ENCODE data around the gene ZFAND2A. TPM values are rescaled to one million over a fixed set of nuclear protein-coding genes. Genes with fewer than 3 reads are reported as not detected.
"Not testable (repeated sequence)": the region's sequence is repeated elsewhere in the genome, so short reads cannot be mapped to it uniquely, and the experiment has no call there.

ZFAND2A gene
- polyA plus RNA-seq, 3 donors from 2014 or later: 68.0 to 134 (median 114) TPM

DNA sequence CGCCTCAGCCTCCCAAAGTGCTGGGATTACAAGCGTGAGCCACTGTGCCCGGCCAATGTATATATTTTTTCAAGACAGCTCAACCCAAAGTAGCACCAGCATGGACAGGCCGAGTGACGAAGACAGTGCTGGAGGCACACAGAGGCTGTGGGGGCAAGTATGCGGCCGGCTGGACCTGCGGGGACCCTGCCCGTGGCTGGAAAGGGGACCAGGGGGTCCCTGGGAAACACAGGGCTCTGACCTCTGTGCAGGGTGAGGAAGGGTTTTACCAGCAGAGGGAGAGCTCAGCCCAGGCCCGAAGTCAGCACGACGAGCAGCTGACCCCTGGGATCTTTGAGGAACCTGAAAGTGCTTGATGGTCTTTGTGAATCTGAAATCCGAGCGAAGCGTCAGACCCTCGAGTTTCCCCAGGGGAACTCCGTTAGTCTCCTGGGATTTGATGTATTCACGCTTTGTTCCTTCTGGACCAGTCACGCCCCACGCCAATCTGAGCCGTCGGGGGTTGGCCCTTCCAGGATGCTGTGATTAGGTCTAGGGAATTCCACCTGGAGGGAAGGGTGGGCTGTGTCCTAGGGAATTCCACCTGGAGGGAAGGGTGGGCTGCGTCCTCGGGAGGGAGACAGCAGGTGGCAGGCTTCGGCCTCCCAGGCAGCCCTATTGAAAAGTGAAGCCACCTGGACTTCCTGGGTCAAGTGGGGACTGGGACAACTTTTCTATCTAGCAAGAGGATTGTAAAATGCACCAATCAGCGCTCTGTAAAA, 10.9 kb upstream of the ZFAND2A start:
- H3K36me3 Mint-ChIP-seq: no peaks in the 10 kb centered on the region
- peaks cover 11% of the 10 kb centered on the region in 2 donors for H3K4me1 Mint-ChIP-seq
- H3K9me3 Mint-ChIP-seq: peaks cover 0 to 1% (median 0%) of the 10 kb centered on the region in 6 donors
- peak overlapping the region in 1 of 5 donors; percentile 8 for H3K4me3 Mint-ChIP-seq
- no peak overlapping the region for H3K27ac Mint-ChIP-seq
- peaks cover 0 to 4% (median 3%) of the 10 kb centered on the region in 3 donors for H3K27me3 Mint-ChIP-seq (ENCODE audit: low read depth in 3 of 3)
- no peak for DNase-seq

DNA sequence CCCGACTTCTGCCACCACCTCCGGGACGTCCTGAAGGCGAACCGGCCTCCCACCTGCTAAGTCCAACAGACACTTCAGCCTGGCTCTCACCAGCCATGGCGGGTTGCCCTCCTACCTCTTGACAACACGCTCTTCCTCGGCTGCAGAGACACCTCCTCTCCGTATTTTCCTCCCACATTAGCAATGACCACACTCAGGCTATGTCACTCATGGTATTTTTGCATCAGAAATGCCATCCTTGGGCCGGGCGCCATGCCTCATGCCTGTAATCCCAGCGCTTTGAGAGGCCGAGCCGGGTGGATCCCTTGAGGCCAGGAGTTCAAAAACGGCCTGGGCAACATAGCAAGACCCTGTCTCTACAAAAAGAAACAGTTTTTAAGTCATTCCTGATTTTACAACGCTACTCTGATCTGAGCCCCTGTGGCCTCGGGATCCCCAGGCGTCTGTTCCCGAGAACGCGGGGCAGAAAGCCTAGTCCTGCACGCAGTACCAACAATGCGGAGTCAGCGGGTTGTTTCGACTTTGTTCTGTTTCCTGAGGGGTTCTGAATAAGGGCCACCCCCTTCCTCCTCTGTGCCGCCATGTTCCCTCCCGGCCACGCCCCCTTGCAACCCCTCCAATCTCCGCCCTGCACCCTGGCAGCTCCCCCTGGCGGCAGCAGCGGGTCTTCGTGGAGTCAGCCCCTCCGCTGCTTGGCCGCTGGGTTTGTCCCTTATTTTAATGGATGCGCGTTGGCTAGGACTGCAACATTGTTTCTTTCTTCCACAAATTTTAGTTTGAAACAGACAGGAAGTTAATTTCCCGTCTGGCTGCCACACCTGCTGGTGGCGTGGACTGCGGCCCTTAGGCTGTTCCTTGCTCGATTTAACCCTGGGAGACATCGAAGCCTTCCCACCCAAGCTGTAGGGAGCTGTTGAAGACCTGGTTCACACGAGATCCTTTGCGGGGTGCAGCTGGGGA, 9.7 kb upstream of the ZFAND2A start:
- peak overlapping the region; percentile 82 to 95 (median 89) for H3K4me3 Mint-ChIP-seq
- H3K27me3 Mint-ChIP-seq (ENCODE audit: low read depth in 3 of 3): peaks cover 0 to 4% (median 3%) of the 10 kb centered on the region in 3 donors
- peaks cover 10 to 11% of the 10 kb centered on the region in 2 donors for H3K4me1 Mint-ChIP-seq
- peak; percentile 83 to 93 (median 86) for DNase-seq
- H3K27ac Mint-ChIP-seq: peak overlapping the region; percentile 84 to 96 (median 88)
- peaks cover 0 to 1% (median 0%) of the 10 kb centered on the region in 6 donors for H3K9me3 Mint-ChIP-seq
- H3K36me3 Mint-ChIP-seq: peaks cover 0 to 7% (median 0%) of the 10 kb centered on the region in 3 donors

DNA sequence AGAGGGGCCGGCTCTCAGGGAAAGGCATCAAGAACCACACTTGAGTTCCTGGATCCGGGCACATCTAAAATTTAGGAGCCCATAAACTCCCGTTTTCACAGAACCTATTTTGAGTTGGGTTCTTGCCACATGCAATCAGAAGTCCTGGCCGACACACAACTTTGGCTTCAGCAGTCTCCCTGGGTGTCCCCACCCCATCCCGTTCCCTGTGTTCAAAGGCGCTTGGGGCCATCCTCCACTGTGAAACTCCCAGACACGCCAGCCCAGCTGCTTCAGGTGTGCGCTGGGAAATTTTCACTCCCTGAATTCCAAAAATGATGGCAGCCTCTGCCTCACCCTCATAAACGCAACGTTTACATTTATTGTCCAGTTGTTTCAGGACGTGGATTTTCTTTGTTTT, 8.4 kb upstream of the ZFAND2A start:
- peaks cover 0 to 1% (median 0%) of the 10 kb centered on the region in 6 donors for H3K9me3 Mint-ChIP-seq
- peaks cover 0 to 15% (median 0%) of the 10 kb centered on the region in 3 donors for H3K36me3 Mint-ChIP-seq
- H3K4me3 Mint-ChIP-seq: no peak overlapping the region
- DNase-seq: no peak
- no peak overlapping the region for H3K27ac Mint-ChIP-seq
- peaks cover 0 to 4% (median 3%) of the 10 kb centered on the region in 3 donors for H3K27me3 Mint-ChIP-seq (ENCODE audit: low read depth in 3 of 3)
- peaks cover 10 to 11% of the 10 kb centered on the region in 2 donors for H3K4me1 Mint-ChIP-seq

DNA sequence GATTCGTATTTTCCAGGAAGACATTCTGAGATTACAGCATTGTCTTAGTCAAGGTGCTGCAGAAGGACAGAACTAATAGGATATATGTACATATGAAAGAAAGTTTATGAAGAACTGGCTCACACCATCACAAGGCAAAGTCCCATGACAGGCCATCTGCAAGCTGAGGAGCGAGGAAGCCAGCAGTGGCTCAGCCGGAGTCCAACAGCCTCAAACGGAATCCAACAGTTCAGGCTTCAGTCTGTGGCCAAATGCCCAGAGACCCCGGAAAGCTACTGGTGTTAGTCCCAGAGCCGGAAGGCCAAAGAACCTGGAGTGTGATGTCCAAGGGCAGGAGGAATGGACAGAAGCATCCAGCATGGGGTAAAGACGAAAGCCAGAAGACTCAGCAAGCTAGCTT, 4.4 kb upstream of the ZFAND2A start:
- peaks cover 2 to 10% (median 5%) of the 10 kb centered on the region in 3 donors for H3K27me3 Mint-ChIP-seq (ENCODE audit: low read depth in 3 of 3)
- H3K4me3 Mint-ChIP-seq: no peak overlapping the region
- peaks cover 11 to 15% of the 10 kb centered on the region in 2 donors for H3K4me1 Mint-ChIP-seq
- H3K27ac Mint-ChIP-seq: no peak overlapping the region
- H3K9me3 Mint-ChIP-seq: no peaks in the 10 kb centered on the region
- DNase-seq: no peak
- peaks cover 0 to 15% (median 0%) of the 10 kb centered on the region in 3 donors for H3K36me3 Mint-ChIP-seq

DNA sequence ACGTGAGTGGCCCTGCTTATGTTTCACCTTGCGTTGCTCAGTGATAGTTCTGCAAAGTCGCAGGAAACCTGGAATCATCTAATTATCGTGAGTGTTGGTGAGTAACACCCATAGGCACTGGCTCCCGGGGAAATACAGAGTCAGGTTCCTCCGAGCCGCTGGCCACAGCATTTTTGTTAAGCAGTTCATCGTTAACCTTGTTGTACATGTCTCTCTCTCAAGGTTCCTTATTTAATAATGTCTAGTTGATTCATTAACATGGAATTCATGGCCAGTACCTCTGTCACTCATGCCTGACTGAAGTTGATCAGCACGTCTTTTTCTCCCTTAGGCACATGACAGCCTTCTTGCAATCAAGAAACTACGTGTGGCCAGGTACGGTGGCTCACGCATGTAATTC, 3.1 kb upstream of the ZFAND2A start:
- Mint-ChIP-seq H3K27me3 (ENCODE audit: low read depth in 3 of 3) (peaks cover 2 to 12% (median 3%) of the 10 kb centered on the region in 3 donors), H3K9me3 (no peaks in the 10 kb centered on the region), H3K36me3 (peaks cover 0 to 15% (median 0%) of the 10 kb centered on the region in 3 donors), H3K27ac (peak overlapping the region in 2 of 6 donors; percentile 42 to 45), H3K4me1 (peaks cover 20 to 22% of the 10 kb centered on the region in 2 donors), H3K4me3 (peak overlapping the region in 1 of 5 donors; percentile 41)
- DNase-seq: no peak

DNA sequence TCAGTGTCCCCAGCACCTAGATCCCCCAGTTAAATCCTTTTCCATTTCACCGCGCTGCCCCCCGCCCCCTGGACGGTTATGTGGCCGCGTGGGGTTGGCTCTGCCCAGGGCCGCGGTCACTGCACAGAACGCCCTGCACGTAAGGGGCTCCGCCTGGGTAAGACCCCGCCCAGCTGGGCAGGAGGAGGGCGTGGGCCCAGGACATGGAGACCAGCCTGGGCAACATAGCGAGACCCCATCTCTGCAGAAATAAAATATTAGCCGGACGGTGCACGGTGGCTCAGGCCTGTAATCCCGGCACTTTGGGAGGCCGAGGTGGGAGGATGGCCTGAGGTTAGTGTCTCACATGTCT, 650 bp upstream of the ZFAND2A start:
- peaks cover 27 to 30% of the 10 kb centered on the region in 2 donors for H3K4me1 Mint-ChIP-seq
- DNase-seq: no peak
- H3K4me3 Mint-ChIP-seq: peak overlapping the region; percentile 73 to 95 (median 89)
- H3K27ac Mint-ChIP-seq: peak overlapping the region; percentile 82 to 94 (median 85)
- H3K9me3 Mint-ChIP-seq: no peaks in the 10 kb centered on the region
- H3K36me3 Mint-ChIP-seq: peaks cover 4 to 15% (median 5%) of the 10 kb centered on the region in 3 donors
- peaks cover 2 to 12% (median 2%) of the 10 kb centered on the region in 3 donors for H3K27me3 Mint-ChIP-seq (ENCODE audit: low read depth in 3 of 3)

DNA sequence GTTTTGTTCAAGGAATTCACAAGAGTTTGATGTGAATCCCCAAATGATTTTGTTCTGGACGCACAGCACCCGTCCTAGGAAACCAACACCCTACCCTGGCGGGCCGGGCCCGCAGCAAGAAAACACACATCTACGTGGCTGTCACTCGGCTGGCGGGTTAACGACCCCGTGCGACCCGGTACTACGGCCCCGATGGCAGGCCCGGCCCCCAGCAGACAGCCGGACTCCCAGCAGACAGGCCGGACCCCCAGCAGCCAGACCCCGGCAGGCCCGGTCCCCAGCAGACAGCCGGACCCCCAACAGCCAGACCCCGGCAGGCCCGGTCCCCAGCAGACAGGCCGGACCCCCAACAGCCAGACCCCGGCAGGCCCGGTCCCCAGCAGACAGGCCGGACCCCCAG, 765 bp downstream of the ZFAND2A start:
- Mint-ChIP-seq H3K36me3 (peaks cover 9 to 16% (median 11%) of the 10 kb centered on the region in 3 donors), H3K27me3 (ENCODE audit: low read depth in 3 of 3) (peaks cover 2 to 12% (median 2%) of the 10 kb centered on the region in 3 donors), H3K4me1 (peaks cover 30% of the 10 kb centered on the region in 2 donors)

DNA sequence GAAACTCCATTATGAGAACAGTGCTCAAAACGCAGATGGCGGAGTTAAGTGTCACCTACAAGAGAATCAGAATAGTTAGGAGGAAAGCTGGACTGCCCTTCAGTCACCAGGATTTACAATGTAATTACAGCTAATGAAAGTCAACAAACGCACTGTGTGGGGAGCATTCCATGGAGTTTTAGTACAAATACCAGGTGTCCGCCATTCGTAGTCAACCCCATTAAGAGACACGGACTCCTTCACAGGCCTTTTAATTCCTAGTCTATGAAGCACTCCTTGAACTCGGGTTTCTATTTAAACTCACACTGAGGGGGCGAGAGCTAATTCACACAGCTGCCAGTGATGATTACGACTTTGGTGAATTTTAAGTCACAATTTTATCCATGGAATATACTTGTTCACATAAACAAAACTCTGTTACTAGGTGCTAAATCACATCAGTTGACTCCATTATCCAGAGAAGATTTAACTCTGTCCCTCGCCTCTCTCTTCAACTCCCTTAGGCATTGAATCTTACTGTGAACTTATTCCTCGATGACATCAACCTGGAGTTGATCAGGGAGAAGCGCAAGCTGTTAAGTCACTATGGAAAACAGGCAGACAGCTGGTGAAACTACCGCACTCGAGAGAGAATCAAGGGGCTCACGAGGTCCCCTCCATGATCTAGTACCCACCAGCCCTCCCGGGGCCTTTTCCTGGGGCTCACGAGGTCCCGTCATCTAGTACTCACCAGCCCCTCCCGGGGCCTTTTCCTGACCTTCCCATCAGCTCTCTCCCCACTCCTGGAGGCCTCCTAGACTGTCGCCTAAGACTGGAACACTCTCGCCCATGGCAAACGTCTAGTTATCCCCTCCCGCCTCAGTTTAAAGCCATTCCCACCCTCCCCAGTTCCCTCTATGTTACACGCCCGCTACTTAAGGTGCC, 1.5 kb downstream of the ZFAND2A start:
- Mint-ChIP-seq H3K9me3 (no peaks in the 10 kb centered on the region), H3K4me3 (peak overlapping the region; percentile 79 to 90 (median 86)), H3K27me3 (ENCODE audit: low read depth in 3 of 3) (peaks cover 2 to 12% (median 2%) of the 10 kb centered on the region in 3 donors), H3K27ac (peak overlapping the region; percentile 46 to 93 (median 88)), H3K4me1 (peaks cover 30% of the 10 kb centered on the region in 2 donors), H3K36me3 (peaks cover 10 to 24% (median 13%) of the 10 kb centered on the region in 3 donors)
- no peak for DNase-seq

More for the DNA sequence above, 765 bp downstream of the ZFAND2A start:
- H3K4me3 Mint-ChIP-seq: peak overlapping the region; percentile 79 to 90 (median 86)
- peak overlapping the region; percentile 46 to 93 (median 88) for H3K27ac Mint-ChIP-seq
- H3K9me3 Mint-ChIP-seq, DNase-seq: not testable (repeated sequence)

DNA sequence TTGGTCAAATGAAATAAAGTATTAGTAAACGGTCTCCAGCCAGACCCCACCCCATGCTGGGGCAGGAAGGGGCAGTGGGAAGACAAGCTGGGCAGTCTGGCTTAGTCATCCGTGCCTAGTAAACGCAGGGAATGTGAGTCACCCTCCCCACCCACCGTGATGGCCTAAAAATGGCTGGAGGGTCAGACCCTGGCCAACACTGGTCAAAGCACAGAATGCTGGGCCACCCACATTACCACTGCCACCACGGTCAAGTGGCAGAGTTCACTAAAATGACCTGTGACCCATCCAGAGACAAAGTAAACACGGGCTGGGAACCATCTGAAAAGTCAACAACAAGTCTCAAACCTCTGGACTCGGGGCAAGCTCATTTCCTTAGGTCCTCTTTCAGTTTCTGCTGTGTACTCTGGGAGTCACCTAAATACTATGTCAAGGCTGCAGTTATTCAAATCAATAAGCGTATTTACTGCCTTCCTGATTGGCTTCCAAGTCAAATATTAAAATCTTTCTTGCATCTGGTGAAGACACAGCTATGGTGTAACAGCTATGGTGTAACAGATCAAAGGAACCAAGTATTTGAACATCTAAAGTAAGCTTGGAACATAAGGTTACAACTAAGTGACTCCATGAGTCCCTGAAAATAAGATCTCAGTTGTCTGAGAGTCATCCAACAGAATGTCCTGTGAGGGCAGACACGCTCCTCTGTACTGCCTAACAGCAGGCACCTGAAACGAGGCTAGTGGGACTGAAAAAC, 3.0 kb downstream of the ZFAND2A start:
- H3K27ac Mint-ChIP-seq: peak overlapping the region in 2 of 6 donors; percentile 23 to 57
- no peaks in the 10 kb centered on the region for H3K9me3 Mint-ChIP-seq
- peaks cover 2 to 12% (median 3%) of the 10 kb centered on the region in 3 donors for H3K27me3 Mint-ChIP-seq (ENCODE audit: low read depth in 3 of 3)
- DNase-seq: no peak
- peaks cover 30% of the 10 kb centered on the region in 2 donors for H3K4me1 Mint-ChIP-seq
- H3K4me3 Mint-ChIP-seq: peak overlapping the region in 2 of 5 donors; percentile 30 to 88
- H3K36me3 Mint-ChIP-seq: peaks cover 19 to 39% (median 25%) of the 10 kb centered on the region in 3 donors

DNA sequence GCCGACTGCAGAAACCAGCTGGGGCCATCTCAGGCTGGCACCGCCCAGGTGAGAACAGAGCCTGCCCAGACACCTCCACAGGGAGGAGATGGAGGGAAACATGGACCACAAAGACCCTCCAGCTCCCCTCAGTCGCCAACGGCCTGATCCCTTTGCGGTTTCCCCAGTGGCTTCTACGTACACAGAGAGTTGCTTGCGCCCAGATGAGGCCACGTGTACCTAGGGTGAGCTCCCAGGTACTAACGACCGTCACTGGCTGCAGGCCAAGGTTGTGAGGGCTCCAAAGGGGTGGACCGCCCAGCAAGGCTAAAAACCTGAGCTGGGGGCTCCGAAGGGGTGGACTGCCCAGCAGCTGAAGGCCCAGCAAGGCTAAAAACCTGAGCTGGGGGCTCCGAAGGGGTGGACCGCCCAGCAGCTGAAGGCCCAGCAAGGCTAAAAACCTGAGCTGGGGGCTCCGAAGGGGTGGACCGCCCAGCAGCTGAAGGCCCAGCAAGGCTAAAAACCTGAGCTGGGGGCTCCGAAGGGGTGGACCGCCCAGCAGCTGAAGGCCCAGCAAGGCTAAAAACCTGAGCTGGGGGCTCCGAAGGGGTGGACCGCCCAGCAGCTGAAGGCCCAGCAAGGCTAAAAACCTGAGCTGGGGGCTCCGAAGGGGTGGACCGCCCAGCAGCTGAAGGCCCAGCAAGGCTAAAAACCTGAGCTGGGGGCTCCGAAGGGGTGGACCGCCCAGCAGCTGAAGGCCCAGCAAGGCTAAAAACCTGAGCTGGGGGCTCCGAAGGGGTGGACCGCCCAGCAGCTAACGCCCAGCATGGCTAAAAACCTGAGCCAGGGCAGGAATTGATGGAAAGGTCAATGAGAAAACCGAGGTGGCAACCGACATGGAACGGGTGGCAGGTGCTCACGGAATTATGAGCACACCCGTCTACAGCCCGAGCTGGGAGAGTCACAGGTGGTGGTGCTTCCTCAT, 3.9 kb downstream of the ZFAND2A start:
- H3K4me3 Mint-ChIP-seq; H3K27me3 Mint-ChIP-seq (ENCODE audit: low read depth in 3 of 3); H3K9me3 Mint-ChIP-seq; DNase-seq; H3K27ac Mint-ChIP-seq: not testable (repeated sequence)
- H3K4me1 Mint-ChIP-seq: peaks cover 26 to 27% of the 10 kb centered on the region in 2 donors
- peaks cover 24 to 42% (median 28%) of the 10 kb centered on the region in 3 donors for H3K36me3 Mint-ChIP-seq

DNA sequence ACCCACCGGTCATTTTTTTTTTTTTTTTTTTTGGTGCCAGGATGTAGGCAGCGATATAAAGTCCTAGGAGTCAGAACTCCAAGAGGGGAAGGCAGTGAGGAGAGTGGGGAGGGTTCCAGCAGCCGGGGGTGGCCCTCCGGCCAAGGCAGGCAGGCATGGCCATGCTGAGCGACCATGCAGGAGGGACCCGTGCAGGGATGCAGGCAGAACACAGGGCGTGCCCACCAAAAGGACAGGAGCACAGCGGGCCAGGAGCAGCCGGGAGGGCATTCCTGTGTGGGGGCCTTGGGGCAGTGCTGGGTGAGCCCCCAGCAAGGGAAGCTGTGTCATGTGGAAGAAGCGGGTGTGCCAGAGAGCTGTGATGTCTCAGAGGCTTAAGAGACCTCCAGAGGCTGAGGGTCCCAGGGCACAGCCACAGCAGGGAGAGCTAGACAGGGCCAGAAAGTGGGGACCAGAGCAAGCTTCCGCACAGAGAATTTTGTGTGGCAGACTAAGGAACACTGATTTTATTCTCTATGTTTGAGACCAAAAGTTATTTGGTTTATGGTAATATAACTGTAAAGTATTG, 5.7 kb downstream of the ZFAND2A start:
- H3K9me3 Mint-ChIP-seq: no peaks in the 10 kb centered on the region
- peaks cover 24 to 42% (median 28%) of the 10 kb centered on the region in 3 donors for H3K36me3 Mint-ChIP-seq
- H3K27ac Mint-ChIP-seq: no peak overlapping the region
- no peak overlapping the region for H3K4me3 Mint-ChIP-seq
- peaks cover 25 to 30% of the 10 kb centered on the region in 2 donors for H3K4me1 Mint-ChIP-seq
- peaks cover 0 to 2% (median 1%) of the 10 kb centered on the region in 3 donors for H3K27me3 Mint-ChIP-seq (ENCODE audit: low read depth in 3 of 3)
- no peak for DNase-seq
